Measurements from ENCODE around the gene ARL3. TPM values are rescaled to one million over a fixed set of nuclear protein-coding genes. Genes with fewer than 3 reads are reported as not detected.

ARL3 gene
- total RNA-seq, 1 experiment from 2014 or later = 13.3 TPM

DNA sequence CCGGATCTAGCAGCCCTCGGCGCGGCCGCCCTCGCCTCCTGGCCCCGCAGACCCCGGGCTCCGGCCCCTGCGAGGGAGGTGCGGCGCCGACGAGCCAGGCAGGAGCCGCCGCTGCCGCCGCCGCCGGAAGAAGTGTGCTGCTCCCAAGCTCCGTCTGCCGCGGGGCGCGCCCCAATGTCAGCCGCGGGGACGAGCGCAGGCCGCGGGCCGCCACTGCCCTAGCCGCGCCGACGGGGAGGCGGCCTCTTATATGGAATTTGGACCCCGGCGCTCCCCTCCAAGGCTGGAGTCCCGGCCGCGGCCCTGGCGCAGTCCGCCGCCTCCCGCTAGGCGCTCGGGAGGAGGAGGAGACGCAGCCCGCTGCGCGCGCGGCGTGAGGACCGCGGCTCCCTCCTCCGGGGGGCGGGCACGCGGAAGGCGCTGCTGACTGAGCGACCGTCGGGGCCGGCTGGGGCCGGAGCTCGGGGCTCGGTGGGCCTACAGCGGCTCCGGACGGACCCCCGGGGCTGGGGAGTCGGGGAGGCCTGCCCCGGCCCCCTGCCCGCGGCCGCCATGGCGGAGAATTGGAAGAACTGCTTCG, 70.0 kb downstream of the ARL3 start, which contains the start of gene TRIM8:
Gene TRIM8, plus strand, starts transcription at position 414 of the 580 bp plus-strand sequence. Its CDS starts 139 bp downstream, at position 553.
- CTCF ChIA-PET = interaction anchor here (0.6 to 3.2 kb wide), 21 partner anchors 9 to 260 kb away, joined by 3 to 45 read pairs (median 4); partner anchors contain the start of genes ACTR1A, ARL3, SFXN2 and SUFU
- no peaks in the 10 kb centered on the region for H3K9me3 Mint-ChIP-seq
- TF ChIP-seq ZNF138 (CRISPR knock-in tag; conservative IDR thresholded peaks at IDR 0.05) = no peak
- TF ChIP-seq, protein P1, sequence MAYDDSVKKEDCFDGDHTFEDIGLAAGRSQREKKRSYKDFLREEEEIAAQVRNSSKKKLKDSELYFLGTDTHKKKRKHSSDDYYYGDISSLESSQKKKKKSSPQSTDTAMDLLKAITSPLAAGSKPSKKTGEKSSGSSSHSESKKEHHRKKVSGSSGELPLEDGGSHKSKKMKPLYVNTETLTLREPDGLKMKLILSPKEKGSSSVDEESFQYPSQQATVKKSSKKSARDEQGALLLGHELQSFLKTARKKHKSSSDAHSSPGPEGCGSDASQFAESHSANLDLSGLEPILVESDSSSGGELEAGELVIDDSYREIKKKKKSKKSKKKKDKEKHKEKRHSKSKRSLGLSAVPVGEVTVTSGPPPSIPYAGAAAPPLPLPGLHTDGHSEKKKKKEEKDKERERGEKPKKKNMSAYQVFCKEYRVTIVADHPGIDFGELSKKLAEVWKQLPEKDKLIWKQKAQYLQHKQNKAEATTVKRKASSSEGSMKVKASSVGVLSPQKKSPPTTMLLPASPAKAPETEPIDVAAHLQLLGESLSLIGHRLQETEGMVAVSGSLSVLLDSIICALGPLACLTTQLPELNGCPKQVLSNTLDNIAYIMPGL (CRISPR knock-in tag; IDR thresholded peaks at IDR 0.05) = peak; percentile 1; the same call in 1 of the 2 replicates
- TF ChIP-seq ELF4 (CRISPR knock-in tag; IDR thresholded peaks at IDR 0.05; ENCODE audit: low read depth) = no peak
- no peak for TF ChIP-seq ZNF263 (CRISPR knock-in tag; IDR thresholded peaks at IDR 0.05; ENCODE audit: low read depth)
- TF ChIP-seq FOXK1 (CRISPR knock-in tag; IDR thresholded peaks at IDR 0.05) = peak; percentile 56; the same call in 1 of the 2 replicates
- no peak for TF ChIP-seq JUN (CRISPR knock-in tag; IDR thresholded peaks at IDR 0.05)
- 0 out of 2 replicates have a peak, but pooled peaks have one; percentile 29 for TF ChIP-seq ZNF423 (CRISPR knock-in tag; IDR thresholded peaks at IDR 0.05)
- TF ChIP-seq, protein P2, sequence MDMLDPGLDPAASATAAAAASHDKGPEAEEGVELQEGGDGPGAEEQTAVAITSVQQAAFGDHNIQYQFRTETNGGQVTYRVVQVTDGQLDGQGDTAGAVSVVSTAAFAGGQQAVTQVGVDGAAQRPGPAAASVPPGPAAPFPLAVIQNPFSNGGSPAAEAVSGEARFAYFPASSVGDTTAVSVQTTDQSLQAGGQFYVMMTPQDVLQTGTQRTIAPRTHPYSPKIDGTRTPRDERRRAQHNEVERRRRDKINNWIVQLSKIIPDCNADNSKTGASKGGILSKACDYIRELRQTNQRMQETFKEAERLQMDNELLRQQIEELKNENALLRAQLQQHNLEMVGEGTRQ (CRISPR knock-in tag; IDR thresholded peaks at IDR 0.05) = no peak
- ATAC-seq (no peak; the same call in none of the 2 replicates), DNase-seq (ENCODE audit: low spot score) (peak; percentile 54)
- peak within 1 kb of the TSS; percentile 96 for H3K4me3 Mint-ChIP-seq
- H3K27ac Mint-ChIP-seq = peak within 1 kb of the TSS; percentile 94
- peaks cover 40% of the 10 kb centered on the region for H3K4me1 Mint-ChIP-seq
- H3K27me3 Mint-ChIP-seq (ENCODE audit: low read depth) = no peaks in the 10 kb centered on the region
- POLR2A ChIA-PET = interaction anchor here (0.6 to 3.2 kb wide), 9 partner anchors 9 to 523 kb away, joined by 3 to 22 read pairs (median 3); no protein-coding TSS in a partner anchor
- no peaks in the 10 kb centered on the region for H3K36me3 Mint-ChIP-seq

GRCh38 chr10:102643336-102644065, 70.7 kb downstream of the ARL3 start:
- Mint-ChIP-seq H3K9me3 (no peaks in the 10 kb centered on the region), H3K36me3 (no peaks in the 10 kb centered on the region), H3K27me3 (ENCODE audit: low read depth) (peaks cover 3% of the 10 kb centered on the region; the same call in 1 of the 2 replicates), H3K27ac (no peak overlapping the region), H3K4me1 (peaks cover 34% of the 10 kb centered on the region), H3K4me3 (peak overlapping the region; percentile 87)
- TF ChIP-seq ZNF671 (CRISPR knock-in tag; IDR thresholded peaks at IDR 0.05) = no peak
- no peak for TF ChIP-seq SP1 (CRISPR knock-in tag; conservative IDR thresholded peaks at IDR 0.05)
- TF ChIP-seq CREB1 (CRISPR knock-in tag; IDR thresholded peaks at IDR 0.05) = no peak
- TF ChIP-seq, protein P3, sequence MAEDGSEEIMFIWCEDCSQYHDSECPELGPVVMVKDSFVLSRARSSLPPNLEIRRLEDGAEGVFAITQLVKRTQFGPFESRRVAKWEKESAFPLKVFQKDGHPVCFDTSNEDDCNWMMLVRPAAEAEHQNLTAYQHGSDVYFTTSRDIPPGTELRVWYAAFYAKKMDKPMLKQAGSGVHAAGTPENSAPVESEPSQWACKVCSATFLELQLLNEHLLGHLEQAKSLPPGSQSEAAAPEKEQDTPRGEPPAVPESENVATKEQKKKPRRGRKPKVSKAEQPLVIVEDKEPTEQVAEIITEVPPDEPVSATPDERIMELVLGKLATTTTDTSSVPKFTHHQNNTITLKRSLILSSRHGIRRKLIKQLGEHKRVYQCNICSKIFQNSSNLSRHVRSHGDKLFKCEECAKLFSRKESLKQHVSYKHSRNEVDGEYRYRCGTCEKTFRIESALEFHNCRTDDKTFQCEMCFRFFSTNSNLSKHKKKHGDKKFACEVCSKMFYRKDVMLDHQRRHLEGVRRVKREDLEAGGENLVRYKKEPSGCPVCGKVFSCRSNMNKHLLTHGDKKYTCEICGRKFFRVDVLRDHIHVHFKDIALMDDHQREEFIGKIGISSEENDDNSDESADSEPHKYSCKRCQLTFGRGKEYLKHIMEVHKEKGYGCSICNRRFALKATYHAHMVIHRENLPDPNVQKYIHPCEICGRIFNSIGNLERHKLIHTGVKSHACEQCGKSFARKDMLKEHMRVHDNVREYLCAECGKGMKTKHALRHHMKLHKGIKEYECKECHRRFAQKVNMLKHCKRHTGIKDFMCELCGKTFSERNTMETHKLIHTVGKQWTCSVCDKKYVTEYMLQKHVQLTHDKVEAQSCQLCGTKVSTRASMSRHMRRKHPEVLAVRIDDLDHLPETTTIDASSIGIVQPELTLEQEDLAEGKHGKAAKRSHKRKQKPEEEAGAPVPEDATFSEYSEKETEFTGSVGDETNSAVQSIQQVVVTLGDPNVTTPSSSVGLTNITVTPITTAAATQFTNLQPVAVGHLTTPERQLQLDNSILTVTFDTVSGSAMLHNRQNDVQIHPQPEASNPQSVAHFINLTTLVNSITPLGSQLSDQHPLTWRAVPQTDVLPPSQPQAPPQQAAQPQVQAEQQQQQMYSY (CRISPR knock-in tag; IDR thresholded peaks at IDR 0.05) = no peak
- no peak for TF ChIP-seq NFYB (CRISPR knock-in tag; conservative IDR thresholded peaks at IDR 0.05; ENCODE audit: low read depth)
- TF ChIP-seq ZNF219 (CRISPR knock-in tag; IDR thresholded peaks at IDR 0.05; ENCODE audit: borderline replicate concordance) = no peak
- ATAC-seq = peak; percentile 8
- POLR2A ChIA-PET = interaction anchor here (1.1 to 3.2 kb wide), 4 partner anchors 13 to 75 kb away, joined by 3 to 22 read pairs (median 12); no protein-coding TSS in a partner anchor
- DNase-seq (ENCODE audit: low spot score) = peak; percentile 63
- CTCF ChIA-PET = interaction anchor here (1.1 to 3.2 kb wide), 11 partner anchors 10 to 71 kb away, joined by 3 to 45 read pairs (median 10); partner anchors contain the start of genes ARL3 and SFXN2

Data from WTC11 (cell line).